ENCODE measurements around the gene CTSK. TPM values are rescaled to one million over a fixed set of nuclear protein-coding genes. Genes with fewer than 3 reads are reported as not detected.
"Not testable (repeated sequence)": the region's sequence is repeated elsewhere in the genome, so short reads cannot be mapped to it uniquely, and the experiment has no call there.

CTSK gene
- total RNA-seq, 1 experiment from 2014 or later: 4.7 TPM

GRCh38 chr1:150798525-150798924 lies 9.5 kb downstream of the CTSK start:
- Histone ChIP-seq H3K4me3 (no peak overlapping the region), H3K27ac (no peak overlapping the region), H3K9me2 (ENCODE audit: insufficient read depth) (no peaks in the 10 kb centered on the region), H3K9me3 (ENCODE audit: insufficient read depth, low read depth) (no peaks in the 10 kb centered on the region), H3K4me1 (replicated peaks; ENCODE audit: insufficient read depth) (no peaks in the 10 kb centered on the region), H3K4me2 (no peak overlapping the region), H4K20me1 (ENCODE audit: insufficient read depth) (no peaks in the 10 kb centered on the region), H2AFZ (no peak overlapping the region), H3K27me3 (ENCODE audit: insufficient read depth, low read depth) (no peaks in the 10 kb centered on the region), H3F3A (ENCODE audit: insufficient read depth, low read depth) (no peaks in the 10 kb centered on the region), H3K36me3 (ENCODE audit: low read depth) (no peaks in the 10 kb centered on the region), H3K79me2 (ENCODE audit: low read depth) (no peaks in the 10 kb centered on the region)
- ChIA-PET POLR2A (ENCODE audit: unreplicated experiment) (no interaction called here), CTCF (no interaction called here)
- BruUV-seq (replicated peaks): no TSS peak
- DNase-seq: no peak
- no peak for TF ChIP-seq CTCF (conservative IDR thresholded peaks at IDR 0.05)
- intact Hi-C loops (cut with micrococcal nuclease; ENCODE audit: unreplicated experiment): no loop called here

GRCh38 chr1:150796374-150796773 lies 11.7 kb downstream of the CTSK start:
- Histone ChIP-seq H2AFZ (no peak overlapping the region), H4K20me1 (ENCODE audit: insufficient read depth) (no peaks in the 10 kb centered on the region), H3K27me3 (ENCODE audit: insufficient read depth, low read depth) (no peaks in the 10 kb centered on the region), H3K36me3 (ENCODE audit: low read depth) (no peaks in the 10 kb centered on the region), H3K79me2 (ENCODE audit: low read depth) (no peaks in the 10 kb centered on the region), H3F3A (ENCODE audit: insufficient read depth, low read depth) (no peaks in the 10 kb centered on the region), H3K9me3 (ENCODE audit: insufficient read depth, low read depth) (no peaks in the 10 kb centered on the region), H3K27ac (no peak overlapping the region), H3K4me3 (no peak overlapping the region), H3K9me2 (ENCODE audit: insufficient read depth) (no peaks in the 10 kb centered on the region), H3K4me2 (no peak overlapping the region), H3K4me1 (replicated peaks; ENCODE audit: insufficient read depth) (no peaks in the 10 kb centered on the region)
- intact Hi-C loops (cut with micrococcal nuclease; ENCODE audit: unreplicated experiment): no loop called here
- TF ChIP-seq CTCF (conservative IDR thresholded peaks at IDR 0.05) (no peak), EZH2 (IDR thresholded peaks at IDR 0.05; ENCODE audit: low read depth) (no peak)
- CTCF ChIA-PET: no interaction called here
- no TSS peak for BruUV-seq (replicated peaks)
- POLR2A ChIA-PET (ENCODE audit: unreplicated experiment): no interaction called here
- DNase-seq: no peak

- H3K27ac ChIP-seq; H3K9me2 ChIP-seq (ENCODE audit: insufficient read depth); H3K4me3 ChIP-seq; H3K27me3 ChIP-seq (ENCODE audit: insufficient read depth, low read depth); H3K79me2 ChIP-seq (ENCODE audit: low read depth); BruUV-seq (replicated peaks); H3K9me3 ChIP-seq (ENCODE audit: insufficient read depth, low read depth); H4K20me1 ChIP-seq (ENCODE audit: insufficient read depth); H2AFZ ChIP-seq; H3K36me3 ChIP-seq (ENCODE audit: low read depth); H3K4me1 ChIP-seq (replicated peaks; ENCODE audit: insufficient read depth); H3F3A ChIP-seq (ENCODE audit: insufficient read depth, low read depth); POLR2A ChIA-PET (ENCODE audit: unreplicated experiment); CTCF ChIA-PET; DNase-seq; intact Hi-C loops (cut with micrococcal nuclease; ENCODE audit: unreplicated experiment); H3K4me2 ChIP-seq: not testable (repeated sequence)
Measured at GRCh38 chr1:150793778-150794177, 14.3 kb downstream of the CTSK start.

- Histone ChIP-seq H3K4me3 (no peak overlapping the region), H3K27ac (no peak overlapping the region), H3K36me3 (ENCODE audit: low read depth) (no peaks in the 10 kb centered on the region), H2AFZ (no peak overlapping the region), H3K9me2 (ENCODE audit: insufficient read depth) (0 out of 2 replicates have a peak, but pooled peaks cover 3% of the 10 kb centered on the region), H3K27me3 (ENCODE audit: insufficient read depth, low read depth) (no peaks in the 10 kb centered on the region), H3K4me1 (replicated peaks; ENCODE audit: insufficient read depth) (peaks cover 8% of the 10 kb centered on the region), H3K4me2 (no peak overlapping the region), H3K79me2 (ENCODE audit: low read depth) (no peaks in the 10 kb centered on the region), H3K9me3 (ENCODE audit: insufficient read depth, low read depth) (no peaks in the 10 kb centered on the region), H4K20me1 (ENCODE audit: insufficient read depth) (no peaks in the 10 kb centered on the region), H3F3A (ENCODE audit: insufficient read depth, low read depth) (no peaks in the 10 kb centered on the region)
- CTCF ChIA-PET: no interaction called here
- TF ChIP-seq CTCF (conservative IDR thresholded peaks at IDR 0.05) (no peak), EZH2 (IDR thresholded peaks at IDR 0.05; ENCODE audit: low read depth) (no peak)
- intact Hi-C loops (cut with micrococcal nuclease; ENCODE audit: unreplicated experiment): no loop called here
- DNase-seq: no peak
- no TSS peak for BruUV-seq (replicated peaks)
- POLR2A ChIA-PET (ENCODE audit: unreplicated experiment): no interaction called here
Measured at GRCh38 chr1:150793221-150793620, 14.8 kb downstream of the CTSK start.
